Thoracic aorta (tissue), 2 donors: Measurements from ENCODE around the gene KCTD7. TPM values are rescaled to one million over a fixed set of nuclear protein-coding genes. Genes with fewer than 3 reads are reported as not detected.
"Not testable (repeated sequence)": the region's sequence is repeated elsewhere in the genome, so short reads cannot be mapped to it uniquely, and the experiment has no call there.

Experiments used
- ATAC-seq: fragments of 150-250 bp; one replicate; pipeline ENCODE4 v1.8.0; 2017; ENCODE audit warnings: low read depth; ENCODE audit not compliant: insufficient number of reproducible peaks, low FRiP score
- DNase-seq: peaks from one replicate; pipeline ENCODE4 v3.0.0-alpha.2; 2020; ENCODE audit warnings: low spot score
- H3K27ac ChIP-seq, 2 donors: fragments of 200-600 bp; sonication (generic); 1 replicate in 1 of 2; 2 replicates in 1 of 2; pipeline ENCODE4 v1.5.1; 2016; ENCODE audit warnings: mild to moderate bottlenecking in 2 of 2, moderate library complexity in 2 of 2
- H3K27me3 ChIP-seq: fragments of 200-600 bp; sonication (generic); replicated peaks from 2 replicates; pipeline ENCODE4 v1.6.0; 2016; ENCODE audit warnings: mild to moderate bottlenecking; ENCODE audit not compliant: insufficient read depth
- H3K36me3 ChIP-seq: fragments of 200-600 bp; sonication (generic); one replicate; pipeline ENCODE4 v1.5.1; 2016
- H3K4me1 ChIP-seq, 2 donors: fragments of 200-600 bp; sonication (generic); 1 replicate in 1 of 2; 2 replicates in 1 of 2; pipeline versions ENCODE4 v1.5.1 to v1.6.0; 2016; ENCODE audit warnings: low read depth in 2 of 2, mild to moderate bottlenecking in 1 of 2; ENCODE audit not compliant: control insufficient read depth in 1 of 2
- H3K4me3 ChIP-seq: fragments of 200-600 bp; sonication (generic); 2 replicates; pipeline ENCODE4 v1.5.1; 2016; ENCODE audit warnings: mild to moderate bottlenecking
- H3K9me3 ChIP-seq: fragments of 200-600 bp; sonication (generic); 2 replicates; pipeline ENCODE4 v1.5.1; 2016
- total RNA-seq, 2 donors: library from RNA; depleted of rRNA; stranded (reverse); fragments of >200 nt; gene quantifications; one replicate each; pipeline versions ENCODE4 v1.1.0 to v1.2.3, GENCODE V29; 2016
- TF ChIP-seq, protein P1 (sequence below): fragments of 200-600 bp; sonication (generic); IDR thresholded peaks from one replicate; pipeline ENCODE4 v1.5.1; 2019; ENCODE audit warnings: antibody characterized with exemption

Gene KCTD7
- total RNA-seq, 2 donors from 2014 or later = 24.5 to 31.0 TPM

- no peaks in the 10 kb centered on the region for H3K9me3 ChIP-seq
- no peak overlapping the region for H3K27ac ChIP-seq
- no peaks in the 10 kb centered on the region for H3K36me3 ChIP-seq
- no peak overlapping the region for H3K4me3 ChIP-seq
- no peak for DNase-seq
- H3K27me3 ChIP-seq = no peaks in the 10 kb centered on the region
- no peaks in the 10 kb centered on the region for H3K4me1 ChIP-seq
- ATAC-seq = no peak
- TF ChIP-seq, protein P1, sequence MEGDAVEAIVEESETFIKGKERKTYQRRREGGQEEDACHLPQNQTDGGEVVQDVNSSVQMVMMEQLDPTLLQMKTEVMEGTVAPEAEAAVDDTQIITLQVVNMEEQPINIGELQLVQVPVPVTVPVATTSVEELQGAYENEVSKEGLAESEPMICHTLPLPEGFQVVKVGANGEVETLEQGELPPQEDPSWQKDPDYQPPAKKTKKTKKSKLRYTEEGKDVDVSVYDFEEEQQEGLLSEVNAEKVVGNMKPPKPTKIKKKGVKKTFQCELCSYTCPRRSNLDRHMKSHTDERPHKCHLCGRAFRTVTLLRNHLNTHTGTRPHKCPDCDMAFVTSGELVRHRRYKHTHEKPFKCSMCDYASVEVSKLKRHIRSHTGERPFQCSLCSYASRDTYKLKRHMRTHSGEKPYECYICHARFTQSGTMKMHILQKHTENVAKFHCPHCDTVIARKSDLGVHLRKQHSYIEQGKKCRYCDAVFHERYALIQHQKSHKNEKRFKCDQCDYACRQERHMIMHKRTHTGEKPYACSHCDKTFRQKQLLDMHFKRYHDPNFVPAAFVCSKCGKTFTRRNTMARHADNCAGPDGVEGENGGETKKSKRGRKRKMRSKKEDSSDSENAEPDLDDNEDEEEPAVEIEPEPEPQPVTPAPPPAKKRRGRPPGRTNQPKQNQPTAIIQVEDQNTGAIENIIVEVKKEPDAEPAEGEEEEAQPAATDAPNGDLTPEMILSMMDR = no peak
Measured at GRCh38 chr7:66668677-66669076, 40.0 kb downstream of the KCTD7 start.

DNA sequence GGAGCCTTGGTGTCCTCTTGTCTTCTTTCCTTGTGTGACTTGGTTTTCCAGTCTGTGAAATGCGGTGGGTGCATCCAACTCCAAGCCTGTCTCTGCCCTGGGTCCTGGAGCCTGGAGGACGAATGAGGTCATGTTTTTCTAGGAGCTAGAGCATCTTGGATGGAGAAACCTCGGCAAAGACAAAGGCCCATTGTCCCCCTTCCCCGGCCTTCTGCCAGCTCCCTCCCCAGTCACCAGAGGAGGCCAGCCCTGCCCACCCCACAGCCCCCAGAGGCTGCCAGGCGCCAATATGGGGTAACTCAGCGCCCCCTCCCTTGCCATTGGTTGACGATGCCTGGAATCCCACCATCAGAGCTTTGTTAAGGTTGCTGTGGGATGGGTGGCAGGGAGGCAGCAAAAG, 40.4 kb downstream of the KCTD7 start:
- H3K27me3 ChIP-seq = no peaks in the 10 kb centered on the region
- H3K4me1 ChIP-seq = no peaks in the 10 kb centered on the region
- H3K27ac ChIP-seq = no peak overlapping the region
- no peak overlapping the region for H3K4me3 ChIP-seq
- TF ChIP-seq, protein P1 = no peak
- ATAC-seq = no peak
- no peaks in the 10 kb centered on the region for H3K36me3 ChIP-seq
- no peak for DNase-seq
- H3K9me3 ChIP-seq = no peaks in the 10 kb centered on the region

- TF ChIP-seq, protein P1 = no peak
- no peak overlapping the region for H3K27ac ChIP-seq
- H3K4me3 ChIP-seq = no peak overlapping the region
- no peaks in the 10 kb centered on the region for H3K27me3 ChIP-seq
- no peak for DNase-seq
- no peak for ATAC-seq
- H3K36me3 ChIP-seq = no peaks in the 10 kb centered on the region
- no peaks in the 10 kb centered on the region for H3K9me3 ChIP-seq
- no peaks in the 10 kb centered on the region for H3K4me1 ChIP-seq
Measured at GRCh38 chr7:66669496-66669895, 40.8 kb downstream of the KCTD7 start.

DNA sequence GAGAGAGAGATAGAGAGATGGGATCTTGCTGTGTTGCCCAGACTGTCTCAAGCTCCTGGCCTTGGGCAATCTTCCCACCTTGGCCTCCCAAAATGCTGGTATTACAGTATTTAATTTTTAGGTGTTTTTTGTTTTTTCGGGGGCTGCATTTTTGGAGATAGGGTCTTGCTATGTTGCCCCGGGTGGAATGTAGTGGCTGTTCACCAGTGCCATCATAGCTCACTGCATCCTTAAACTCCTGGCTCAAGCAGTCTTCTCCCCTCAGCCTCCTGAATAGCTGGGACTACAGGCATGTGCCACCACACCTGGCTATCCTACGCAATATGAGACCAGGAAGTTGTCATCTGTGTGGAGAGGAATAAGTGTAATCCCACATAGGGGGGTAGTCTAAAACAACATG, 42.4 kb downstream of the KCTD7 start:
- Histone ChIP-seq H3K4me3 (no peak overlapping the region), H3K36me3 (no peaks in the 10 kb centered on the region), H3K9me3 (no peaks in the 10 kb centered on the region), H3K27me3 (no peaks in the 10 kb centered on the region), H3K27ac (no peak overlapping the region), H3K4me1 (no peaks in the 10 kb centered on the region)
- TF ChIP-seq, protein P1 = no peak
- DNase-seq (no peak), ATAC-seq (no peak)

DNA sequence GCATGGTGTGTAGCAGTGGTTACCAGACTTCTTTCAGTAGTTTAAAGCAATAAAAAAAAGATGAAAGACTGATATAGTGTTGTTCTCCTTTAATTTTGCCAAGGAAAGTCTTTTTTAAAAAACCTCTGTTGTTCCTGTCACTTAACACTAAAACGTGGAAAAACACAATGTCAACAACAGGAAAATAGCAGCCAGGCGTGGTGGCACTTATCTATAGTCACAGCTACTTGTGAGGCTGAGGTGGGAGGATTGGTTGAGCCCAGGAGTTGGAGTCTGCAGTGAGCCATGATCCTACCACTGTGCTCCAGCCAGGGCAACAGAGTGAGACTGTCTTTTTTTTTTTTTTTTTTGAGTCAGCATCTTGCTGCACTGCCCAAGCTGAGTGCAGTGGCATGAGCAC, 42.8 kb downstream of the KCTD7 start:
- H3K9me3 ChIP-seq, H3K36me3 ChIP-seq, H3K4me1 ChIP-seq, H3K27ac ChIP-seq, ATAC-seq, H3K27me3 ChIP-seq, DNase-seq, H3K4me3 ChIP-seq: not testable (repeated sequence)

GRCh38 chr7:66672432-66673123, 43.9 kb downstream of the KCTD7 start:
- not testable (repeated sequence) for H3K27me3 ChIP-seq, DNase-seq, ATAC-seq, H3K9me3 ChIP-seq, H3K36me3 ChIP-seq, H3K27ac ChIP-seq, H3K4me3 ChIP-seq, H3K4me1 ChIP-seq

GRCh38 chr7:66673124-66673640, 44.5 kb downstream of the KCTD7 start:
- H3K27ac ChIP-seq, H3K4me3 ChIP-seq, DNase-seq, ATAC-seq, H3K4me1 ChIP-seq, H3K27me3 ChIP-seq, H3K9me3 ChIP-seq, H3K36me3 ChIP-seq: not testable (repeated sequence)
